HG03025 (cell line): ENCODE data around the gene PDCD4.

Experiments used
- ATAC-seq: cut with Tn5 transposase; IDR thresholded peaks from one replicate; pipeline ENCODE4 v1.9.1; 2021; ENCODE audit warnings: mild to moderate bottlenecking, moderate library complexity; ENCODE audit not compliant: unreplicated experiment, low FRiP score

The PDCD4 gene

DNA sequence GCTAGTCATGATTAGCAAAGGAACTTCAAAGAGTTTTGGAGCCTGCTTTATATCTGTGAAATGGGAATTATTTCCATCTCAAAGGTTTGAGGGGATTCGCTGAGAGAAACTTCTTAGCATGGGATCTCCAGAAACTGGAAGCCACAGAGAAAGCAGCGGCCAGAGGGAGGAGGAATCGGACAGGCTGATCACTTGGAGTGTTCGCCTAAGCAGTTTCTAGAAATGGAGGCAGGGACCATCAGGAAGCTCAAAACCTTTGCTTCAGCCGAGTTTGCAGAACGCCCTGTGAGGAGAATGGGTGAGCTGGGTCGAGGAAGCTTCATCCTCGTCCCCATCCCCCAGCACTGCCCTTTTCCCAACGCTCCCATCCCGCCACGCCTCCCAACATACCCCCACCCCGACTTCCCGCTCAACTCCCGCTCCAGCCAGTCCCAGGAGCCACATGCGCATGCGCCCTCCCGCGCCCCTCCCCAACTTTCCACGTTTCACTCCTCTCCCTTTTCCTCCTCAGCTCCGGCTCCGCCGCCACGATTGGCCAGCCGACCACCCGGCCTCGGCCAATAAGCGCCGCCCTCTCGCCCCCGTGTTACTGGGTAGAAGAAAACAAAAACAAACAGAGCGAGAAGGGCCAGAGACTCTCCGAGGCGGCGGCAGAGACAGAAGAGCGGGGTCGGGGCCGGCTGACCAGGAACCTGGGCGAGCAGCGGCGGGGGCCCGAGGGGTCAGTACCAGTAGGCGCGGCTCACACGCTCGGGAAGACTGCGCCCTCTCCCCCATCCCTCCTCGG is at the start of gene PDCD4:
Gene PDCD4, plus strand, starts transcription at position 631 of the 787 bp plus-strand sequence. CDS start 4,100 bp downstream, outside the sequence.
- peak; percentile 77 for ATAC-seq

DNA sequence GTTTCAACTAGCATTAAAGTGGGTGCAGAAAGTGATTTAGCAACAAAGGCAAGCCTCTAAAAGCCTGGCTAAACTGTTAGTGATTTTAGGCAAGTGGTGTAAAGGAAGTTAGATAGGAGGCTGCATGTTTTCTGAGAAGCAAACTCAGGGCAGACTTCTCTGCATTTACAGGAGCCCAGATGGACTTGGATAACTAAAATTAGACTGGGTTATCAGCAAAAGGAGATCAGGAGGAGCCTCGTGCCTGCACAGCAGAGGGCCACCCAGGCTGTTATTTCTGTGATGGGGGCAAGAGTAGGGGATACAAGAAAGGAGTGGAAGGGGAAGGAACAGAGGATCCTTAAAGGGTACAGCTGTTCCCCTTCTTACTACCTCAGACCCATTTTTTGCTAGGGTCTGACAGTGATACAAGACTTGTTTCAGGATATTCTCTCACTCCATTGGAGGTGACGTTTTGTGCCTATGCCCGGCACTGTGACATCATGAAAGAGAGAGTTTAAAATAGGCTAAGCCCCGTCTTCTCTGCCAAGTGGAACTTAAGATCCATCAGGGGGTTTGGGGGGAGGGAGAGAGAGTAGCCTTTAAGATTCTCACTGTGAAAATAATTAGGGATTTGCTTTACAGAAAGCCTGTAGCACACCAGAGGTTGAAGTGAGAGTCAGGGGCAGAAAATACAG is 49.6 kb upstream of the PDCD4 start:
- no peak for ATAC-seq

DNA sequence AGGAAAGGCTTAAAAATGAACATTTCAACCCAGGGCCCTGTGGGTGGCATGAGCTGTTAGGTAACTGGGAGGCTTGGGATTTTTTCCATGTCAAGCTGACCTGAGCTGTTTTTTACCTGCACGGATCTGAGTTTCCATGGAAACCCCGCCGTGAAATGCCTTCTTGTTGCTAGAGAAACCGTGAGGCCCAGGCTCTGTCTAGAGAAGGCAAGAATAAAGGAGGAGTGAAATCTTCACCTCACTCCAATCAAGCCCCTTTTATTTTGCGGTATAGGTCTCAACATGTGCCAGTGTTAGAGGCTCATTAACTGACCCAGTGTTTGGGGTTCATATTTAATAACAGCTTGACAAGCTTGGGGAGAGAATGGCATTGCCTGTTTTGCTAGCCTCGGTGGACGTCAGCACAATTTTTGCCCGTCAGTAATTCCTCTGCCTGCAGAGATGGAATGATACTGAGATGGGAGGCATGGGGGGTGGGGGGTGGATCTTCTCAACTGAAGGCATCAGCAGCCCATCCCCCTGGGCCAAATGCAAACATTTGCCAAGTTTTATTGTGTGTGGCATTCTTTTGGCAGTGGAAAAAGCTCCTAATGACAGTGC is 48.9 kb upstream of the PDCD4 start:
- no peak for ATAC-seq

GRCh38 chr10:110824152-110824441 is 47.6 kb upstream of the PDCD4 start:
- no peak for ATAC-seq

DNA sequence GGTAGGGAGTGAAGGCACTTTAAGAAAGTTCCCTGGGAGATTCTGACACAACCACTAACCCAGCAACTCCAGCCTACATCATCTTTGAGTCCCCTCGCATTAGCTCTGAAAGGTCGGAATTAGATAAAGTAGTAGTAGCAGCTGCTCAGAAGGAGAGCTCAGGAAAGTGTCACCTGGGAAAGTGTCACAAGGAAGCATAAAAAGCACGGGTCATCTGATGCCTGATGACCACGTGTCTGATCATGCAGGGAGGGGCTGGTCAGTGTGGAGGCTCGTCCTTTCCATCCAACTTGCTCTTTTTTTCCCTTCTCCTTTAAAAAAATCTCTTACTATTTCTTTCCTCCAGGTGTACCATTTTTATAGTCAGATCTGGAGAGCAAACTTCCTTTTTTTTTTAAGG is 47.1 kb upstream of the PDCD4 start:
- ATAC-seq = no peak

- no peak for ATAC-seq
These were observed 46.2 kb upstream of the PDCD4 start for GRCh38 chr10:110825508-110825907.

- ATAC-seq = no peak
These were observed 44.3 kb upstream of the PDCD4 start for GRCh38 chr10:110827410-110827809.

DNA sequence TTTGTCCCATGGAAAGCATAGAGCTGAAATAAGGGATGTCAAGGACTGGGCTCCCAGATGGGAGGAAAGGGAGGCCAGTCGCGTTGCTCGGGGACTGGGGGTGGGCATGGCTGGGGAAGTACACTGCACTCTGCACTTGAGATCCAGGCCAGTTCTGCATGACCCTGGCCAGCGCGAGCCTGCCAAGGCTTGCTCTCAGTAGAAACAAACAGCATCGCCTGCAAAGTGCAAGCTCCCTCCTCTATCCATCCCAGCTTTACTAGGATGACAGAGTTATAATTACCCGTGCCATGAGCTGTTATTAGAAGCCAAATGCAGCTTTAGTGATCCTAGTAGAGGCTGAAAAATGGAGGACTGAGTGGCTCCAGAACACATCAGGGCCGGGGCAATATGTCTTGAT is 43.9 kb upstream of the PDCD4 start:
- no peak for ATAC-seq

GRCh38 chr10:110828525-110828924 is 43.2 kb upstream of the PDCD4 start:
- ATAC-seq = no peak

- ATAC-seq = no peak
These were observed 41.9 kb upstream of the PDCD4 start for GRCh38 chr10:110829721-110830410.

- no peak for ATAC-seq
These were observed 38.3 kb upstream of the PDCD4 start for GRCh38 chr10:110833234-110833940.

DNA sequence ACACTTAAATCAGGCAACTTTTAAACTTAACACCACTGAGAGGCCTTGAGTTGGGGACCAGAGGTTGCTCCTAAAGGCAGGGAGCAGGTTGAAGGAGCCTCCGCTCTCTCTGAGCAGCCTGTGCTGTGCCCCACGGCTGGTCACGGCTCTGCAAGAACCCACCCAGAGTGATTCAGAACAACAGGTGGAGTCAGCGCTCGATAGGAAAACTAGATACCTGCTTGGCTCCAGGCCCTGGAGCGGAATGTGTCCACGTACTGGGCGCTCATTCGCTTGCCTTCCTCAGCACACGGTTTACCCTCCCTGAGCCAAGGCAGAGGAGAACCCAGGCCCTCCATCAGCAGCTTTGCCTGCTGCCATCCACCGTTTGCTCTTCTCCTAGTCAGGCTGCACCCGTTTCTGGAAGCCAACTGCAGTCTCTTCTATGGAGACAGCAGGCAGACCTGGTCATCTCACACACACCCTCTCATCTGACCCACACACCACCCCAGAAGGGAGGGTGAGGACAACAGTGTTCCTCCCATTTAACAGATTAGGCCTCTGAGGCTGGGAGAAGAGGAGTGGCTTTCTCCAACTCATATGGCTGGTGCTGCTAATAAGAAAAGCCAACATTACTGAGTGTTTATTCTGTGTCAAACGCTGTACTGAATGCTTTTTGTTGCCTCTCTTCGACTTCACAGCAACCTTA is 37.6 kb upstream of the PDCD4 start:
- ATAC-seq = no peak

- ATAC-seq = no peak
These were observed 37.0 kb upstream of the PDCD4 start for GRCh38 chr10:110834629-110835301.

DNA sequence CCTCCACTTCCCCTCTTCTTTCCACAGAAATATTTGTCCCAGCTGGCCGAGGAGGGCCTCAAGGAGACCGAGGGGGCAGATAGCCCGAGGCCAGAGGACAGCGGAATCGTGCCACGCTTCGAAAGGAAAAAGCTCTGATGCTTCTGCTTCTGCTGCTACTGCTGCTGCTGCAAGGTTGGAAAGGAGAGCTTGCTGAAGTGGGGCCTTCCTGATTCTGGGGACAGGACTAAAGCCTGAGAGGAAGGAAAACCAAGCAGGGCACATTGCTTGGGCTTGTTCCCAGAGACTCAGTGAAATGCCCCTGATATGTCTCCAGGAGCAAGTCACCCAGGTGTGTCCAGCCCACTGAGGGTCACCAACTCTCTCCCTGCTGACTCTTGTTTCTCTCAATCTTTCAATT is 35.9 kb upstream of the PDCD4 start:
- no peak for ATAC-seq

- no peak for ATAC-seq
These were observed 35.0 kb upstream of the PDCD4 start for GRCh38 chr10:110836706-110837105.

DNA sequence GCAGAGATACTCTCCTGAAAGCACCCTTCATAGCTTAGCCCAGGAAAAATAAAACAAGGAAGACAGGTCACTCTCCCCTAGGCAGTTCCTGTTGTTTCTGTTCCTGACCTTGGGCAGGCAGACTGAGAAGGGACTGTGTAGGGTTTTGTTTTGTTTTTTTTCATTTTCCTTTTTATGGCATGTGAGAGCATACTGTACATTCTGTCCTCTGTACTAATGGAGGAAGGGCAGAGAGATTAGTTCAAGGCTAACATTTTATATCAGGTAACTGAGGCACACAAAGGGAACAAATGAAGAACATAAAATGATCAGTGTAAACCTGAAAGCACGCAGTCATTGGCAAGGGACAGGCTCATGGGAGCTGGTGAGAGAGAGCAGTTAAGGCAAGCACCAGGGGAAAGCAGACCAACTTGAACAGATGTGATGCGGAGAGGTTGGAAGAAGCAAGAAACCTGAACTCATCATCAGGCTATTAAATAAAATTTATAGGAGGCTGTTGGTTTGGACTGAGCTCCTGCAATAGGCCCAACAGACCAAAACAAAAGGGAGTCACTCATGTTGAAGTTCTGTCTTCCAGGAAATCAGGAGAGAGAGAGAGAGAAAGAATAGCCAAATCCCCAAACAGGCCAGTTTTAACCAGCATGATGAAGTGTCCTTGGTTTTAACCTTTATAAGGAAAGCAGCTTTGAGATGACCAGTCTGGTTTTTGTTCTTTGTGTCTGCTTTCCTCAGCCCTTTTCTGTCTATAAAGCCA is 34.1 kb upstream of the PDCD4 start:
- ATAC-seq = no peak

GRCh38 chr10:110840225-110840922 is 31.4 kb upstream of the PDCD4 start:
- ATAC-seq = no peak

- no peak for ATAC-seq
These were observed 30.8 kb upstream of the PDCD4 start for GRCh38 chr10:110840923-110841428.
